Esophagus squamous epithelium (tissue), 5 donors: ENCODE measurements around the gene PPRC1. TPM values are rescaled to one million over a fixed set of nuclear protein-coding genes. Genes with fewer than 3 reads are reported as not detected.

ENCODE experiments used
- DNase-seq: peaks from one replicate; lab custom pipeline; 2025; lab: John Stamatoyannopoulos, UW
- H3K27ac ChIP-seq, 4 donors: fragments of 200-600 bp; sonication (generic); one replicate each; pipeline ENCODE4 v1.5.1; 2016 to 2019; ENCODE audit warnings: mild to moderate bottlenecking in 1 of 4
- H3K27me3 ChIP-seq, 4 donors: fragments of 200-600 bp; sonication (generic); 1 replicate in 3 of 4; 2 replicates in 1 of 4; pipeline versions ENCODE4 v1.5.1 to v1.6.0; 2017 to 2021; ENCODE audit warnings: antibody characterized with exemption in 1 of 4
- H3K36me3 ChIP-seq, 3 donors: fragments of 200-600 bp; sonication (generic); one replicate each; pipeline ENCODE4 v1.5.1; 2016 to 2019
- H3K4me1 ChIP-seq, 3 donors: fragments of 200-600 bp; sonication (generic); one replicate each; pipeline ENCODE4 v1.5.1; 2017 to 2019
- H3K4me3 ChIP-seq, 4 donors: fragments of 200-600 bp; sonication (generic); 1 replicate in 3 of 4; 2 replicates in 1 of 4; pipeline ENCODE4 v1.5.1; 2016 to 2019; ENCODE audit warnings: mild to moderate bottlenecking in 2 of 4, moderate library complexity in 1 of 4
- H3K9me3 ChIP-seq, 3 donors: fragments of 200-600 bp; sonication (generic); one replicate each; pipeline ENCODE4 v1.5.1; 2016 to 2019
- CTCF ChIP-seq, 6 experiments: fragments of 450-650 bp in 4 of 6; fragments of 200-600 bp in 2 of 6; sonication (generic) in 2 of 6; IDR thresholded peaks; one replicate each; pipeline ENCODE4 v1.5.1; 2016 to 2019; ENCODE audit warnings: antibody characterized with exemption in 6 of 6, mild to moderate bottlenecking in 4 of 6, moderate library complexity in 4 of 6
- POLR2A ChIP-seq, 4 donors: fragments of 450-650 bp; IDR thresholded peaks; one replicate each; pipeline ENCODE4 v1.6.1; 2017; ENCODE audit warnings: antibody characterized with exemption in 4 of 4, mild to moderate bottlenecking in 4 of 4, moderate library complexity in 3 of 4
- WGBS, 2 donors: methylation state at CpG; one replicate each; pipeline ENCODE4 v1.1.5; 2018; 5-methylcytosine and 5-hydroxymethylcytosine counted together
- intact Hi-C: fragments of 100-400 bp; cut with DNase I; formaldehyde crosslinking; loops from one replicate; pipeline ENCODE4 v1.15.0; 2022
- total RNA-seq, 4 donors: library from RNA; depleted of rRNA; stranded (reverse); fragments of >200 nt; gene quantifications; one replicate each; pipeline ENCODE4 v1.1.0, GENCODE V29; 2016
- donor health status: DM: yes; HTN: yes; CAD: no.

Gene PPRC1
- total RNA-seq, 4 donors from 2014 or later, result 10.5 to 29.9 (median 27.2) TPM

- Histone ChIP-seq H3K27ac (no peak overlapping the region), H3K4me3 (no peak overlapping the region), H3K9me3 (no peaks in the 10 kb centered on the region), H3K27me3 (no peaks in the 10 kb centered on the region), H3K36me3 (no peaks in the 10 kb centered on the region), H3K4me1 (peaks cover 0 to 14% (median 0%) of the 10 kb centered on the region in 3 donors)
- TF ChIP-seq POLR2A (IDR thresholded peaks at IDR 0.05), result no peak
- TF ChIP-seq CTCF (IDR thresholded peaks at IDR 0.05), result no peak
- intact Hi-C loops, result loop anchor here (10.0 kb wide), 1 partner anchor 54 kb away; the partner anchor contains the start of gene ELOVL3
- DNase-seq, result no peak
- 17 to 44% methylated on average over 2 to 3 of the region's 3 CpGs for WGBS, 2 donors
These were observed 37.8 kb downstream of the PPRC1 start for GRCh38 chr10:102170602-102171001.

GRCh38 chr10:102172288-102172687, 39.4 kb downstream of the PPRC1 start:
- H3K9me3 ChIP-seq, result no peaks in the 10 kb centered on the region
- WGBS, 2 donors, result 84 to 89% methylated on average over 4 to 8 of the region's 8 CpGs
- no peak overlapping the region for H3K27ac ChIP-seq
- peaks cover 0 to 17% (median 0%) of the 10 kb centered on the region in 4 donors for H3K27me3 ChIP-seq
- no peak overlapping the region for H3K4me3 ChIP-seq
- intact Hi-C loops, result loop anchor here (10.0 kb wide), 1 partner anchor 53 kb away; the partner anchor contains the start of gene ELOVL3
- peaks cover 0 to 14% (median 0%) of the 10 kb centered on the region in 3 donors for H3K4me1 ChIP-seq
- TF ChIP-seq CTCF (IDR thresholded peaks at IDR 0.05), result no peak
- no peak for TF ChIP-seq POLR2A (IDR thresholded peaks at IDR 0.05)
- no peaks in the 10 kb centered on the region for H3K36me3 ChIP-seq
- DNase-seq, result no peak

- 25 to 30% methylated on average over 3 to 4 of the region's 4 CpGs for WGBS, 2 donors
- no peak overlapping the region for H3K27ac ChIP-seq
These were observed 42.6 kb downstream of the PPRC1 start for GRCh38 chr10:102175415-102175814.

GRCh38 chr10:102184606-102185005, 51.8 kb downstream of the PPRC1 start:
- 71 to 86% methylated on average over 2 of the region's 2 CpGs for WGBS, 2 donors
- Histone ChIP-seq H3K4me1 (peaks cover 0 to 9% (median 8%) of the 10 kb centered on the region in 3 donors), H3K36me3 (no peaks in the 10 kb centered on the region), H3K9me3 (no peaks in the 10 kb centered on the region), H3K27me3 (no peaks in the 10 kb centered on the region), H3K27ac (no peak overlapping the region), H3K4me3 (no peak overlapping the region)
- no peak for DNase-seq
- TF ChIP-seq POLR2A (IDR thresholded peaks at IDR 0.05) (no peak), CTCF (IDR thresholded peaks at IDR 0.05) (no peak)
- intact Hi-C loops, result no loop called here

More at GRCh38 chr10:102175415-102175814, 42.6 kb downstream of the PPRC1 start:
- H3K36me3 ChIP-seq, result no peaks in the 10 kb centered on the region
- intact Hi-C loops, result loop anchor here (10.0 kb wide), 1 partner anchor 49 kb away; the partner anchor contains the start of gene ELOVL3
- no peaks in the 10 kb centered on the region for H3K4me1 ChIP-seq
- no peak overlapping the region for H3K4me3 ChIP-seq
- DNase-seq, result no peak
- no peaks in the 10 kb centered on the region for H3K9me3 ChIP-seq
- TF ChIP-seq POLR2A (IDR thresholded peaks at IDR 0.05) (no peak), CTCF (IDR thresholded peaks at IDR 0.05) (no peak)
- peaks cover 0 to 26% (median 0%) of the 10 kb centered on the region in 4 donors for H3K27me3 ChIP-seq

DNA sequence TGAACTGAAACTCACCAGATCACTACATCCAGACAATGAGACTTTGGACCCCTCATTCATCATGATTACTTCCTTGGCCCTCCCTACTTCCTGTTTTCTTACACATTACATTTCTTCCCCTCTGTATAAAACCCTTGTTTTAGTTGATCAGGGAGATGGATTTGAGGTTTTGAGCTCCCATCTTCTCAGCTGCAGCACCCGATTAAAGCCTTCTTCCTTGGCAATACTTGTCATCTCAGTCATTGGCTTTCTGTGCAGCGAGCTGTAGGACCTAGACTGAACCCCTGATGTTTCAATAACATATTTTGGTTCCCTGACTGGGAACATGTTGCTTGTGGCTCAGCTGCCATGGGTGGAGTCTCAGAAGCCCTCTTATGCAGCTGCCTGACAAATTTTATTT, 52.4 kb downstream of the PPRC1 start:
- WGBS, 2 donors, result 79 to 83% methylated on average over 2 of the region's 2 CpGs
- TF ChIP-seq CTCF (IDR thresholded peaks at IDR 0.05) (no peak), POLR2A (IDR thresholded peaks at IDR 0.05) (no peak)

More for the DNA sequence above, 52.4 kb downstream of the PPRC1 start:
- intact Hi-C loops, result no loop called here
- DNase-seq, result no peak
- Histone ChIP-seq H3K4me3 (no peak overlapping the region), H3K27me3 (no peaks in the 10 kb centered on the region), H3K36me3 (no peaks in the 10 kb centered on the region), H3K4me1 (peaks cover 0 to 9% (median 8%) of the 10 kb centered on the region in 3 donors), H3K27ac (no peak overlapping the region), H3K9me3 (no peaks in the 10 kb centered on the region)
